ENCODE measurements around the gene WFIKKN2.
"Not testable (repeated sequence)": the region's sequence is repeated elsewhere in the genome, so short reads cannot be mapped to it uniquely, and the experiment has no call there.

The WFIKKN2 gene

GRCh38 chr17:50800196-50800700 is 35.1 kb upstream of the WFIKKN2 start:
- intact Hi-C loops (cut with DNase I; ENCODE audit: low total_unique reads), result no loop called here
- Histone ChIP-seq H3K9me3 (no peaks in the 10 kb centered on the region), H3K27me3 (no peaks in the 10 kb centered on the region), H3K27ac (no peak overlapping the region), H3K4me3 (no peak overlapping the region), H3K36me3 (no peaks in the 10 kb centered on the region), H3K4me1 (peaks cover 0 to 6% (median 0%) of the 10 kb centered on the region in 4 donors)
- DNase-seq, result no peak
- no peak for TF ChIP-seq CTCF (IDR thresholded peaks at IDR 0.05)

GRCh38 chr17:50802609-50803571 is 32.5 kb upstream of the WFIKKN2 start:
- Histone ChIP-seq H3K4me3 (no peak overlapping the region), H3K27me3 (no peaks in the 10 kb centered on the region), H3K4me1 (peaks cover 0 to 16% (median 4%) of the 10 kb centered on the region in 4 donors), H3K27ac (no peak overlapping the region), H3K36me3 (no peaks in the 10 kb centered on the region), H3K9me3 (no peaks in the 10 kb centered on the region)
- intact Hi-C loops (cut with DNase I; ENCODE audit: low total_unique reads), result no loop called here
- no peak for DNase-seq
- no peak for TF ChIP-seq CTCF (IDR thresholded peaks at IDR 0.05)

DNA sequence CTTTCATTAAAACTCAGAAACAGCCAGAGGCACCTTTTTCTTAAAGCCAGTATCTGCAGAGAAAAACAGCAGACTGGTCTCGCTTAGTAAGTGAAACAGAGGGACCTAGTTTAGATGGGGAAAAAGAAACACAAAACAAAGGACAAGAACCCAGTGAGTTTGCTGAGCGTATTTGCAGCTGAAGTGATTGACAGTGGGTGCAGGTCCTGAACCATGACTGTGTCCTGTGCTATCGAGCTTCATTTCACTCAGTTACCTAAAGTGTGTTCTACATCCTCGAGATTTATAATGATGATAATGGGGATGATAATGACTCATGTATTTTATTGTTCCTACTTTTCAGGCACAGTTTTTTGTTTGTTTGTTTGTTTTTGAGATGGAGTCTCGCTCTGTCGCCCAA is 31.7 kb upstream of the WFIKKN2 start:
- H3K4me1 ChIP-seq, result peaks cover 0 to 13% (median 4%) of the 10 kb centered on the region in 4 donors
- TF ChIP-seq CTCF (IDR thresholded peaks at IDR 0.05), result no peak
- intact Hi-C loops (cut with DNase I; ENCODE audit: low total_unique reads), result no loop called here

GRCh38 chr17:50804749-50805475 is 30.5 kb upstream of the WFIKKN2 start:
- H3K27ac ChIP-seq; H3K36me3 ChIP-seq; H3K9me3 ChIP-seq; intact Hi-C loops (cut with DNase I; ENCODE audit: low total_unique reads); H3K4me3 ChIP-seq; DNase-seq; H3K27me3 ChIP-seq; H3K4me1 ChIP-seq: not testable (repeated sequence)

More for the DNA sequence above, 31.7 kb upstream of the WFIKKN2 start:
- no peak for DNase-seq
- Histone ChIP-seq H3K27ac (no peak overlapping the region), H3K36me3 (no peaks in the 10 kb centered on the region), H3K4me3 (no peak overlapping the region), H3K27me3 (no peaks in the 10 kb centered on the region), H3K9me3 (no peaks in the 10 kb centered on the region)

DNA sequence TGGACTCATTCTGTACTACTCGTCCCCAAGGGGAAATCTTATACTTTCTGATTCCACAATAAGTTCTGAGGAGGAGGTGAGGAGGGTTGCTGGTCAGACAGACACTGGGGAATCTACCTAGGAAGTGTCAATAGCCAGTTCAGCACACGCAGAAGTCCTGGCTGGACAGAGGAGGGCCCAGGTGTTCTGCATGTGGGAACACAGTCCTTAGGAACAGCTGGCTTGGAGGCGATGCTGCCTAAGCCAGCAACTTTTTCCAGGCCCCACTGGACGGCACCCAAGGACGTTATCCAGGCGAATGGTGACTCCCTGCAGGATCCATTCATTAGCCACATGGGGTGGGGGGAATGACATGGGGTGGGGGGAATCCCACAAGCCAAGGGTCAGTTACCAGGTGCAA is 29.9 kb upstream of the WFIKKN2 start:
- Histone ChIP-seq H3K9me3 (no peaks in the 10 kb centered on the region), H3K27me3 (no peaks in the 10 kb centered on the region), H3K4me3 (no peak overlapping the region), H3K36me3 (no peaks in the 10 kb centered on the region), H3K27ac (no peak overlapping the region), H3K4me1 (peaks cover 0 to 10% (median 4%) of the 10 kb centered on the region in 4 donors)
- DNase-seq, result no peak
- no peak for TF ChIP-seq CTCF (IDR thresholded peaks at IDR 0.05)
- intact Hi-C loops (cut with DNase I; ENCODE audit: low total_unique reads), result no loop called here
